Keratinocyte (primary cell): ENCODE measurements around the gene ZCCHC18.

ENCODE experiments used
- EZH2 ChIP-seq: IDR thresholded peaks from one replicate; pipeline ENCODE4 v1.6.1; 2012; ENCODE audit warnings: inconsistent platforms, mild to moderate bottlenecking, low read length, moderate library complexity
- TF ChIP-seq, protein P1 (sequence below), 3 experiments: IDR thresholded peaks in 1 of 3; conservative IDR thresholded peaks in 1 of 3; optimal IDR thresholded peaks in 1 of 3; 2 replicates in 2 of 3; 3 replicates in 1 of 3; pipeline versions ENCODE3 to v1.5.1; 2011; ENCODE audit warnings: low read length in 3 of 3, mild to moderate bottlenecking in 3 of 3, moderate library complexity in 2 of 3, control low read depth in 1 of 3, inconsistent platforms in 1 of 3; ENCODE audit not compliant: insufficient read depth in 2 of 3; ENCODE audit errors: extremely low read depth in 1 of 3

DNA sequence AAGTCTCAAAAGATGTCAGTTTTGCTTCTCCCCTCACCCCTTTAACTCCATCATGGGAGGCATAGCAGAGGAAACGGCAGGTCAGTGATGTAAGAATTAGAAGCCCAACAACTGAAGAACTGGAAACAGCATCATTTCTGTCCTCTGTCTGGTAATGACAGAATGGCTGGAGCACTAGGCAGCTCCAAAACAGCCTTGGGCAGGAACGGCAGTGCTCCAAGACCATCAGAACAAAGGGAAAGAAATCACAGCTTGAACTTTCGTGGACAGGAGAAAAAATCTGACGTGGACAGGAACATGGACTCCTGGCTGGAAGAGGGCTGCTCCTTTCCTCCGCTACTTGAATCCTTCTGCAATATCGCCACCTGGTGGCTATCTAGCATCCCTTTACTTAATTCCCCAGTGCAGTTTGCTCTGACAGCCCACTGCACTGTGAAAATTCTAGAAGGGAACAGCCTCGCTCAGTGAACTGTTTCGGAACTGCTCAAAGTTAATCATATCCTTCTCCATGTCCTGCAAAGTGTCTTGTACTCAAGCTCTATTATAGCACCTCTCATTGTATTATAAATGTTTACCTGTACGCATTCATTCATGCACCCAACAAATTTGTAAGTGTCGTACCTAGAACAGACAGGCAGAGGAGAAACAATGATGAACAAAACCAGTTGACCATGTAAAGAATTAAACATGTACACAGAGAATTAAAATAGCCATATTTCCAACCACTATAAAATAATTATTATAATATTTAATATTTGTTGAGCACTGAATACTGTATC lies 24.1 kb downstream of the ZCCHC18 start:
- TF ChIP-seq, protein P1, sequence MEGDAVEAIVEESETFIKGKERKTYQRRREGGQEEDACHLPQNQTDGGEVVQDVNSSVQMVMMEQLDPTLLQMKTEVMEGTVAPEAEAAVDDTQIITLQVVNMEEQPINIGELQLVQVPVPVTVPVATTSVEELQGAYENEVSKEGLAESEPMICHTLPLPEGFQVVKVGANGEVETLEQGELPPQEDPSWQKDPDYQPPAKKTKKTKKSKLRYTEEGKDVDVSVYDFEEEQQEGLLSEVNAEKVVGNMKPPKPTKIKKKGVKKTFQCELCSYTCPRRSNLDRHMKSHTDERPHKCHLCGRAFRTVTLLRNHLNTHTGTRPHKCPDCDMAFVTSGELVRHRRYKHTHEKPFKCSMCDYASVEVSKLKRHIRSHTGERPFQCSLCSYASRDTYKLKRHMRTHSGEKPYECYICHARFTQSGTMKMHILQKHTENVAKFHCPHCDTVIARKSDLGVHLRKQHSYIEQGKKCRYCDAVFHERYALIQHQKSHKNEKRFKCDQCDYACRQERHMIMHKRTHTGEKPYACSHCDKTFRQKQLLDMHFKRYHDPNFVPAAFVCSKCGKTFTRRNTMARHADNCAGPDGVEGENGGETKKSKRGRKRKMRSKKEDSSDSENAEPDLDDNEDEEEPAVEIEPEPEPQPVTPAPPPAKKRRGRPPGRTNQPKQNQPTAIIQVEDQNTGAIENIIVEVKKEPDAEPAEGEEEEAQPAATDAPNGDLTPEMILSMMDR (optimal IDR thresholded peaks at IDR 0.05 in 1 of 3, IDR thresholded peaks at IDR 0.05 in 1 of 3, conservative IDR thresholded peaks at IDR 0.05 in 1 of 3; ENCODE audit: extremely low read depth in 1 of 3, insufficient read depth in 2 of 3, low read length in 3 of 3): peak; percentile 76 to 86 (median 77)
- no peak for TF ChIP-seq EZH2
